C4-2B (cell line): ENCODE measurements around the gene PNMA1.

Experiments used
- ZFX ChIP-seq: fragments of 450-650 bp; IDR thresholded peaks from 2 replicates; pipeline ENCODE4 v1.6.1; 2017
- TF ChIP-seq, protein P1 (sequence below): fragments of 450-650 bp; conservative IDR thresholded peaks from 2 replicates; pipeline ENCODE4 v1.5.1; 2017; ENCODE audit warnings: mild to moderate bottlenecking

- TF ChIP-seq, protein P1, sequence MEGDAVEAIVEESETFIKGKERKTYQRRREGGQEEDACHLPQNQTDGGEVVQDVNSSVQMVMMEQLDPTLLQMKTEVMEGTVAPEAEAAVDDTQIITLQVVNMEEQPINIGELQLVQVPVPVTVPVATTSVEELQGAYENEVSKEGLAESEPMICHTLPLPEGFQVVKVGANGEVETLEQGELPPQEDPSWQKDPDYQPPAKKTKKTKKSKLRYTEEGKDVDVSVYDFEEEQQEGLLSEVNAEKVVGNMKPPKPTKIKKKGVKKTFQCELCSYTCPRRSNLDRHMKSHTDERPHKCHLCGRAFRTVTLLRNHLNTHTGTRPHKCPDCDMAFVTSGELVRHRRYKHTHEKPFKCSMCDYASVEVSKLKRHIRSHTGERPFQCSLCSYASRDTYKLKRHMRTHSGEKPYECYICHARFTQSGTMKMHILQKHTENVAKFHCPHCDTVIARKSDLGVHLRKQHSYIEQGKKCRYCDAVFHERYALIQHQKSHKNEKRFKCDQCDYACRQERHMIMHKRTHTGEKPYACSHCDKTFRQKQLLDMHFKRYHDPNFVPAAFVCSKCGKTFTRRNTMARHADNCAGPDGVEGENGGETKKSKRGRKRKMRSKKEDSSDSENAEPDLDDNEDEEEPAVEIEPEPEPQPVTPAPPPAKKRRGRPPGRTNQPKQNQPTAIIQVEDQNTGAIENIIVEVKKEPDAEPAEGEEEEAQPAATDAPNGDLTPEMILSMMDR, result no peak
- TF ChIP-seq ZFX, result no peak
Observed at GRCh38 chr14:73717266-73717665, 3.1 kb upstream of the PNMA1 start.
